K562 treated with DMSO at 1 percent for 12 hours (cell line): ENCODE measurements around the gene DPP8. TPM values are rescaled to one million over a fixed set of nuclear protein-coding genes. Genes with fewer than 3 reads are reported as not detected.

Source experiments
- total RNA-seq: library from RNA; unstranded; fragments of 300-600 nt; gene quantifications from 2 replicates; pipeline ENCODE4 v1.2.3, GENCODE V29; 2022; ENCODE audit not compliant: insufficient read depth

Gene DPP8
- 8.0 and 18.7 TPM in 2 replicates for total RNA-seq

GRCh38 chr15:65516997-65517865 lies at the start of gene DPP8:
Gene DPP8 (minus strand): TSS chr15:65517689. CDS start chr15:65512553, 5,136 bp downstream.

GRCh38 chr15:65530318-65531111 lies 13.0 kb upstream of the DPP8 start, which contains the start of gene HACD3:
Gene HACD3 (plus strand): TSS chr15:65530463. CDS start chr15:65530632, 169 bp downstream.

Other genes with a start within 250 kb of the DPP8 start
- 11.2 and 21.3 TPM in 2 replicates for gene PARP16, start 230.8 kb downstream of the DPP8 start, total RNA-seq
- gene RNU5A-1, start 221.6 kb downstream of the DPP8 start, total RNA-seq, result not detected in 2 replicates
- not detected in 2 replicates for gene RNU5B-1, start 213.0 kb downstream of the DPP8 start, total RNA-seq
- gene IGDCC3, start 139.7 kb downstream of the DPP8 start, total RNA-seq, result not detected in 2 replicates
- gene IGDCC4, start 94.7 kb downstream of the DPP8 start, total RNA-seq, result not detected in 2 replicates
- 26.2 and 52.7 TPM in 2 replicates for gene HACD3, start 12.8 kb upstream of the DPP8 start, total RNA-seq
- gene INTS14, start 93.4 kb upstream of the DPP8 start, total RNA-seq, result 23.7 and 42.2 TPM in 2 replicates
- gene SLC24A1, start 104.2 kb upstream of the DPP8 start, total RNA-seq, result 4.1 and 6.7 TPM in 2 replicates